Bronchial epithelial cell (primary cell): ENCODE results near the gene PHACTR3. TPM values are rescaled to one million over a fixed set of nuclear protein-coding genes. Genes with fewer than 3 reads are reported as not detected.

Experiments used
- DNase-seq: peaks from one replicate; pipeline ENCODE4 v3.0.0-alpha.2; 2010; ENCODE audit warnings: low read depth
- FAIRE-seq: peaks from 2 replicates; lab custom pipeline; 2011; peaks lifted over from hg19 to GRCh38; lab: Jason Lieb, UNC
- H3K27me3 ChIP-seq: 2 replicates; pipeline ENCODE4 v1.5.1; 2011; ENCODE audit warnings: low read length; ENCODE audit not compliant: control insufficient read depth, insufficient read depth
- H3K36me3 ChIP-seq: 2 replicates; pipeline ENCODE4 v1.5.1; 2011; ENCODE audit warnings: low read length; ENCODE audit not compliant: control insufficient read depth, insufficient read depth
- H3K4me3 ChIP-seq: 2 replicates; pipeline ENCODE4 v1.5.1; 2011; ENCODE audit warnings: mild to moderate bottlenecking, low read depth, low read length, control low read depth
- CTCF ChIP-seq: IDR thresholded peaks from 2 replicates; pipeline ENCODE4 v1.5.1; 2011; ENCODE audit warnings: mild to moderate bottlenecking, moderate library complexity, low read length, control low read depth, inconsistent platforms; ENCODE audit not compliant: insufficient read depth, severe bottlenecking
- total RNA-seq: library from RNA; depleted of rRNA; stranded (reverse); fragments of >200 nt; gene quantifications from 2 replicates; pipeline ENCODE4 v1.2.1, GENCODE V29; 2014

PHACTR3 gene
- total RNA-seq, 1 donor from 2014 or later: 15.0 TPM

GRCh38 chr20:59810449-59811187 lies 206.3 kb downstream of the PHACTR3 start:
- Histone ChIP-seq H3K36me3 (no peaks in the 10 kb centered on the region), H3K27me3 (no peaks in the 10 kb centered on the region), H3K4me3 (no peak overlapping the region)
- FAIRE-seq (no peak), DNase-seq (no peak)
- no peak for TF ChIP-seq CTCF

GRCh38 chr20:59811681-59812171 lies 207.4 kb downstream of the PHACTR3 start:
- DNase-seq (no peak), FAIRE-seq (no peak)
- no peaks in the 10 kb centered on the region for H3K27me3 ChIP-seq
- H3K36me3 ChIP-seq: no peaks in the 10 kb centered on the region
- no peak for TF ChIP-seq CTCF
- no peak overlapping the region for H3K4me3 ChIP-seq

GRCh38 chr20:59812286-59813125 lies 208.2 kb downstream of the PHACTR3 start:
- Histone ChIP-seq H3K36me3 (no peaks in the 10 kb centered on the region), H3K4me3 (no peak overlapping the region), H3K27me3 (no peaks in the 10 kb centered on the region)
- DNase-seq (no peak), FAIRE-seq (peak; percentile 58)
- TF ChIP-seq CTCF: no peak

- Histone ChIP-seq H3K27me3 (no peaks in the 10 kb centered on the region), H3K4me3 (no peak overlapping the region), H3K36me3 (no peaks in the 10 kb centered on the region)
- no peak for FAIRE-seq
- no peak for TF ChIP-seq CTCF
- no peak for DNase-seq
These were observed 209.0 kb downstream of the PHACTR3 start for GRCh38 chr20:59813126-59813947.

- no peak for TF ChIP-seq CTCF
- Histone ChIP-seq H3K36me3 (no peaks in the 10 kb centered on the region), H3K4me3 (no peak overlapping the region), H3K27me3 (no peaks in the 10 kb centered on the region)
- FAIRE-seq (no peak), DNase-seq (no peak)
These were observed 209.9 kb downstream of the PHACTR3 start for GRCh38 chr20:59813948-59814839.
